GM12878 (cell line): ENCODE data around the gene FBXO21.

Experiments
- BHLHE40 ChIP-seq, 2 experiments: fragments of 450-650 bp in 1 of 2; IDR thresholded peaks; 2 replicates each; pipeline ENCODE4 v1.6.1; 2011 to 2017; ENCODE audit warnings: low read depth in 2 of 2, borderline replicate concordance in 1 of 2, improper control_type of control experiment in 1 of 2, low read length in 1 of 2, mild to moderate bottlenecking in 1 of 2
- CEBPB ChIP-seq, 2 experiments: fragments of 150-350 bp in 1 of 2; IDR thresholded peaks; 2 replicates each; pipeline ENCODE4 v1.6.1; 2012 to 2014; ENCODE audit warnings: low read depth in 2 of 2, low read length in 2 of 2, borderline replicate concordance in 1 of 2, inconsistent platforms in 1 of 2
- E2F8 ChIP-seq: fragments of 450-650 bp; IDR thresholded peaks from 2 replicates; pipeline ENCODE4 v1.6.1; 2018; ENCODE audit warnings: mild to moderate bottlenecking, low read depth, moderate library complexity; ENCODE audit not compliant: partially characterized antibody
- EP300 ChIP-seq, 2 experiments: fragments of 150-350 bp in 1 of 2; IDR thresholded peaks; 2 replicates each; pipeline ENCODE4 v1.6.1; 2011 to 2012; ENCODE audit warnings: low read depth in 2 of 2, low read length in 2 of 2, borderline replicate concordance in 1 of 2, improper control_type of control experiment in 1 of 2, inconsistent platforms in 1 of 2; ENCODE audit not compliant: control insufficient read depth in 1 of 2
- EZH2 ChIP-seq: IDR thresholded peaks from 2 replicates; pipeline ENCODE4 v1.6.1; 2012; ENCODE audit warnings: low read depth, mild to moderate bottlenecking, control low read depth, inconsistent platforms, low read length, borderline replicate concordance; ENCODE audit not compliant: control insufficient read depth
- PBX3 ChIP-seq: IDR thresholded peaks from 2 replicates; pipeline ENCODE4 v1.6.1; 2011; ENCODE audit warnings: mild to moderate bottlenecking, low read depth, low read length, moderate library complexity; ENCODE audit not compliant: insufficient replicate concordance
- POLR2A ChIP-seq: IDR thresholded peaks from 2 replicates; pipeline ENCODE4 v1.6.1; 2011; ENCODE audit warnings: low read depth, mild to moderate bottlenecking, low read length
- RAD21 ChIP-seq: IDR thresholded peaks from 2 replicates; pipeline ENCODE4 v1.6.1; 2011; ENCODE audit warnings: mild to moderate bottlenecking, low read depth, low read length, moderate library complexity; ENCODE audit not compliant: insufficient read depth
- SMAD1 ChIP-seq: fragments of 450-650 bp; IDR thresholded peaks from 2 replicates; pipeline ENCODE4 v1.6.1; 2018; ENCODE audit warnings: mild to moderate bottlenecking, low read depth; ENCODE audit not compliant: partially characterized antibody
- SUZ12 ChIP-seq: fragments of 200-600 bp; sonication (generic); IDR thresholded peaks from one replicate; pipeline ENCODE4 v1.6.1; 2018; ENCODE audit warnings: antibody characterized with exemption, mild to moderate bottlenecking; ENCODE audit not compliant: unreplicated experiment
- TCF12 ChIP-seq: IDR thresholded peaks from 2 replicates; pipeline ENCODE4 v1.6.1; 2011; ENCODE audit warnings: low read depth, mild to moderate bottlenecking, low read length
- USF2 ChIP-seq: IDR thresholded peaks from 2 replicates; pipeline ENCODE4 v1.6.1; 2011; ENCODE audit warnings: low read depth, low read length, improper control_type of control experiment, borderline replicate concordance
- ZNF274 ChIP-seq: IDR thresholded peaks from one replicate; pipeline ENCODE4 v1.8.0; 2011; ENCODE audit not compliant: insufficient read length, insufficient read depth
- ZNF384 ChIP-seq: IDR thresholded peaks from 2 replicates; pipeline ENCODE4 v1.6.1; 2012; ENCODE audit warnings: low read depth, mild to moderate bottlenecking, low read length, improper control_type of control experiment, borderline replicate concordance

DNA sequence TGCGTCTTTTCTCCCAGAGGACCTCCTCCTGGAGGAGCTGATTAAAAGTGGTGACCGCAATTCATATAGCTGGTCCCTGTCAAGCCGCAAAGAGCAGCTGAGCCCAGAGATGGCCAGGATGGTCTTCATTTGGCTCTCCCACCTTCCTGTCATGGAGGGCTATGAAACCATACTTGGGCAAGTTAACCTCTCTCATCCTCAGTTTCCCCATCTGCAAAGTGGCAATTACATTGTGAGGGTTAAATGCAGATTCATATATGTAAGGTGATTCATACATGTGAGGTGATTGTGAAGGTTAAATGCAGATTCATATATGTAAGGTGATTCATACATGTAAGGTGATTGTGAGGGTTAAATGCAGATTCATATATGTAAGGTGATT is 87.5 kb downstream of the FBXO21 start:
- TF ChIP-seq PBX3 (no peak), SUZ12 (no peak), SMAD1 (no peak), ZNF274 (no peak), POLR2A (no peak), ZNF384 (no peak), BHLHE40 (IDR thresholded peaks at IDR 0.05; ENCODE audit: borderline replicate concordance in 1 of 2, low read depth in 2 of 2, low read length in 1 of 2) (no peak), E2F8 (no peak), TCF12 (no peak), EZH2 (no peak), RAD21 (no peak), USF2 (no peak), CEBPB (IDR thresholded peaks at IDR 0.05; ENCODE audit: borderline replicate concordance in 1 of 2, low read depth in 2 of 2, low read length in 2 of 2) (no peak), EP300 (IDR thresholded peaks at IDR 0.05; ENCODE audit: borderline replicate concordance in 1 of 2, control insufficient read depth in 1 of 2, low read depth in 2 of 2, low read length in 2 of 2) (no peak)
